Esophagus squamous epithelium (tissue), 5 donors: ENCODE measurements around the gene IZUMO1. TPM values are rescaled to one million over a fixed set of nuclear protein-coding genes. Genes with fewer than 3 reads are reported as not detected.
A peak's percentile ranks its signal among the peaks of the same experiment; 100 is the strongest.

Experiments used
- DNase-seq: peaks from one replicate; lab custom pipeline; 2025; lab: John Stamatoyannopoulos, UW
- H3K27ac ChIP-seq, 4 donors: fragments of 200-600 bp; sonication (generic); one replicate each; pipeline ENCODE4 v1.5.1; 2016 to 2019; ENCODE audit warnings: mild to moderate bottlenecking in 1 of 4
- H3K27me3 ChIP-seq, 4 donors: fragments of 200-600 bp; sonication (generic); 1 replicate in 3 of 4; 2 replicates in 1 of 4; pipeline versions ENCODE4 v1.5.1 to v1.6.0; 2017 to 2021; ENCODE audit warnings: antibody characterized with exemption in 1 of 4
- H3K36me3 ChIP-seq, 3 donors: fragments of 200-600 bp; sonication (generic); one replicate each; pipeline ENCODE4 v1.5.1; 2016 to 2019
- H3K4me1 ChIP-seq, 3 donors: fragments of 200-600 bp; sonication (generic); one replicate each; pipeline ENCODE4 v1.5.1; 2017 to 2019
- H3K4me3 ChIP-seq, 4 donors: fragments of 200-600 bp; sonication (generic); 1 replicate in 3 of 4; 2 replicates in 1 of 4; pipeline ENCODE4 v1.5.1; 2016 to 2019; ENCODE audit warnings: mild to moderate bottlenecking in 2 of 4, moderate library complexity in 1 of 4
- H3K9me3 ChIP-seq, 3 donors: fragments of 200-600 bp; sonication (generic); one replicate each; pipeline ENCODE4 v1.5.1; 2016 to 2019
- POLR2A ChIP-seq, 4 donors: fragments of 450-650 bp; IDR thresholded peaks; one replicate each; pipeline ENCODE4 v1.6.1; 2017; ENCODE audit warnings: antibody characterized with exemption in 4 of 4, mild to moderate bottlenecking in 4 of 4, moderate library complexity in 3 of 4
- WGBS, 2 donors: methylation state at CpG; one replicate each; pipeline ENCODE4 v1.1.5; 2018; 5-methylcytosine and 5-hydroxymethylcytosine counted together
- intact Hi-C: fragments of 100-400 bp; cut with DNase I; formaldehyde crosslinking; loops from one replicate; pipeline ENCODE4 v1.15.0; 2022
- total RNA-seq, 4 donors: library from RNA; depleted of rRNA; stranded (reverse); fragments of >200 nt; gene quantifications; one replicate each; pipeline ENCODE4 v1.1.0, GENCODE V29; 2016
- TF ChIP-seq, protein P1 (sequence below), 6 experiments: fragments of 450-650 bp in 4 of 6; fragments of 200-600 bp in 2 of 6; sonication (generic) in 2 of 6; IDR thresholded peaks; one replicate each; pipeline ENCODE4 v1.5.1; 2016 to 2019; ENCODE audit warnings: antibody characterized with exemption in 6 of 6, mild to moderate bottlenecking in 4 of 6, moderate library complexity in 4 of 6
- donor health status: DM: yes; HTN: yes; CAD: no.

IZUMO1 gene
- total RNA-seq, 4 donors from 2014 or later = 2.3 to 56.0 (median 5.0) TPM; not detected in 1

DNA sequence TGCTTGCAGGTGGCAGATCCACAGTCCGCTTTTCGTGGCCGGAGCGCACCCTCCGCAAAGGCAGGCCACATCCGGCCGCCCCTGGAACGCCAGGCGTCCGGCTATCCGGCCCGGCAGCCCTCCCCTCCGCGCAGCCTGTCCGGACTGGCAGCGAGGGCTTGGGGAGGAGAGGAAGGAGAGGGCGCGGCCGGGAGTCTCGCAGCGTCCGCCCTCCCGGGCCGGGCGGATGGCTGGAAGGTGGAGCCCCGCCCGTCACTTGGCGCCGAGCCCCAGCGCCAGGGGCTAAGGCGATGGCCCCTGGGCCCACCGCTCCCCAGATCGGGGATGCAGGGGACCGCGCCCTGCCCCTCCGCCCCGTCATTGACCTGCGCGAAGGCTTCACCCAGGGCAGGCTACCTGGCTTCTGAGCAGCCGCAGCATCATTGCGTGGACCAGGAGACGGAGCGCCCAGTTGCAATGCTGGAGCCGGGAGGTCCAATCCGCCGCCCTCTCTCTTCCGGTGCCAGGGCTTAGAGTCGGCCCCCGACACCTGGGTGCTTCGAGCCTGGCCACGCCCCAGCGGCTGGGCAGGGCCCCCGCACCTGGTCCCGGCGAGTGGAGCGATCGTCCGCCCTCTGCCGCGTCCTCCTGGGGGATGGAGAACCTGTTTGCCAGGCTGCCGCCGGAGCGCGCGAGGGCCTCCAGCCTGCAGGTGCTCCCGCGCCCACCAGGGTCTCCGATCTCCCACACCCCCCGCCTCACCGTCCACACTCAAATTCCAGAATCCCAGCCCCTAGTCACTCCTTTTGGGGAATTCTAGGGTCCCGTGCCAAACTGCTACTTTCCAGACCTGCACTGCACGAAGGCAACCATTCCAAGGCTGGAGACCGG is 6.0 kb upstream of the IZUMO1 start, which contains the start of gene FUT1:
FUT1 (minus strand) TSS at position 146 of the 870 bp plus-strand sequence. CDS start 1,360 bp downstream, outside the sequence.
- H3K9me3 ChIP-seq = no peaks in the 10 kb centered on the region
- H3K4me3 ChIP-seq = peak within 1 kb of the TSS; percentile 42 to 74 (median 60)
- intact Hi-C loops = no loop called here
- peak in 3 of 4 donors; percentile 22 to 67 (median 54) for TF ChIP-seq POLR2A (IDR thresholded peaks at IDR 0.05)
- TF ChIP-seq, protein P1, sequence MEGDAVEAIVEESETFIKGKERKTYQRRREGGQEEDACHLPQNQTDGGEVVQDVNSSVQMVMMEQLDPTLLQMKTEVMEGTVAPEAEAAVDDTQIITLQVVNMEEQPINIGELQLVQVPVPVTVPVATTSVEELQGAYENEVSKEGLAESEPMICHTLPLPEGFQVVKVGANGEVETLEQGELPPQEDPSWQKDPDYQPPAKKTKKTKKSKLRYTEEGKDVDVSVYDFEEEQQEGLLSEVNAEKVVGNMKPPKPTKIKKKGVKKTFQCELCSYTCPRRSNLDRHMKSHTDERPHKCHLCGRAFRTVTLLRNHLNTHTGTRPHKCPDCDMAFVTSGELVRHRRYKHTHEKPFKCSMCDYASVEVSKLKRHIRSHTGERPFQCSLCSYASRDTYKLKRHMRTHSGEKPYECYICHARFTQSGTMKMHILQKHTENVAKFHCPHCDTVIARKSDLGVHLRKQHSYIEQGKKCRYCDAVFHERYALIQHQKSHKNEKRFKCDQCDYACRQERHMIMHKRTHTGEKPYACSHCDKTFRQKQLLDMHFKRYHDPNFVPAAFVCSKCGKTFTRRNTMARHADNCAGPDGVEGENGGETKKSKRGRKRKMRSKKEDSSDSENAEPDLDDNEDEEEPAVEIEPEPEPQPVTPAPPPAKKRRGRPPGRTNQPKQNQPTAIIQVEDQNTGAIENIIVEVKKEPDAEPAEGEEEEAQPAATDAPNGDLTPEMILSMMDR (IDR thresholded peaks at IDR 0.05) = peak in 3 of 6 experiments; percentile 21 to 58 (median 26)
- peaks cover 12 to 29% (median 19%) of the 10 kb centered on the region in 3 donors for H3K4me1 ChIP-seq
- peaks cover 0 to 44% (median 0%) of the 10 kb centered on the region in 4 donors for H3K27me3 ChIP-seq
- peak within 1 kb of the TSS; percentile 63 to 86 (median 77) for H3K27ac ChIP-seq
- DNase-seq = no peak
- H3K36me3 ChIP-seq = peaks cover 0 to 31% (median 0%) of the 10 kb centered on the region in 3 donors
- WGBS, 2 donors = 9 to 20% methylated on average over 2 to 12 of the region's 73 CpGs

DNA sequence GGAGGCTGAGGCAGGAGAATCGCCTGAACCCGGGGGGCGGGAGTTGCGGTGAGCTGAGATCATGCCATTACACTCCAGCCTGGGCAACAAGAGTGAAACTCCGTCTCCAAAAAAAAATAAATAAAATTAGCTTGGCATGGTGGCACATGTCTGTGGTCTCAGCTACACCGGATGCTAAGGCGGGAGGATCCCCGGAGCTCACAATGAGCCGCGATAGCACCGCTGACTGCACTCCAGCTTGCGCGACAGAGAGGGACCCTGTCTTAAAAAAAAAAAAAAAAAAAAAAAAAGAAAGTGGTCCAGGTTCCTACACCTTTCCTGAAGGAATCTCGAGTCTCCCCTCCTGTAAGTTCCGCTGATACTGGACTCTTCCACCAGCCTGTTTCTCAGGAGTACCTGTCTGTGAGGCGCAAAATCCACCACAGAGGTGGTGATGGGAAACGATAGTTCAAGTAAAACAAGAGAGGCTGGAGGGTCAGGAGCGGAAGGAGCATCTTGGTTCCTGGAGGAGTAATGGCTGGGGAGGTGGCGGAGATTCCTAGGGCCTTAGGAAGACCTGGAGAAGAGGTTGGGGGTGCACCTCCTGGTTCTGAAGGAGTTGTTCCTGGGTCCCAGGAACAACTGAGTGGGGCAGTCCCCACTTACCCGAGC is 5.3 kb upstream of the IZUMO1 start:
- intact Hi-C loops = no loop called here
- Histone ChIP-seq H3K27ac (peak overlapping the region; percentile 63 to 86 (median 77)), H3K36me3 (peaks cover 0 to 38% (median 0%) of the 10 kb centered on the region in 3 donors), H3K27me3 (peaks cover 0 to 44% (median 0%) of the 10 kb centered on the region in 4 donors), H3K4me1 (peaks cover 12 to 34% (median 19%) of the 10 kb centered on the region in 3 donors), H3K9me3 (no peaks in the 10 kb centered on the region), H3K4me3 (peak overlapping the region; percentile 42 to 74 (median 60))
- TF ChIP-seq, protein P1 (IDR thresholded peaks at IDR 0.05) = no peak
- no peak for TF ChIP-seq POLR2A (IDR thresholded peaks at IDR 0.05)
- no peak for DNase-seq
- 18 to 20% methylated on average over 17 to 18 of the region's 20 CpGs for WGBS, 2 donors

DNA sequence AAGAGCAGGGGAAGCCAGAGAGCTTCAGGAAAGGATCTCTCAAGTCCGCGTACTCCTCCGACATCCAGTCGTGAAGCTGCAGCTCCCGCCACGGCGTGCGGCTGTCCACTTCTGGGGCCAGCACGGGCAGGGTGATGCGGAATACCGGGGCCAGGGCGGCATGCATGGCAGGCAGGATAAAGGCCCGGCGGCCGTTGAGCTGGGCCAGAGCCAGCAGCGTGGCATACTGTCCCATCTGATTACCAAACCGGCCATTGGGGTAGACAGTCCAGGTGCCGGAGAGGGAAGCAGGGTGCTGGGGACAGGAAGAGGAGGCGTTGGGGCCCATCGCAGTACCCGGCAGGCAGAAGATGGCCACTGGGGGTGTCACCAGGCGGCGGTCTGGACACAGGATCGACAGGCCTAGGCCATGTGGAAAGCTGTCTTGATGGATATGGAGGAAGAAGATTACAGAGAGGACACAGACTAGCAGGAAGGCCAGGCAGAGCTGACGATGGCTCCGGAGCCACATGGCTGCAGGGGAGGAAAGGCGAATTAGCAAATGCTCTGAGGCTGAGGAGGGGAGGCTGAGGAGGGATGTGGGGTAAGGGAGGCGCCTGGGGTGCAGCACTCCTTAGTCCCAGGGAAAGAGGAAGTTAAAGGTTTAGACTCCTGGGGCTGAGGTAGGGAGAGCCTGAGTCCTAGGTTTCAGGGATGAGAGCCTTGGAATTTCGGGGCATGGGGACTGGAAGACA is 4.2 kb upstream of the IZUMO1 start:
- peak overlapping the region in 2 of 4 donors; percentile 63 to 74 for H3K4me3 ChIP-seq

DNA sequence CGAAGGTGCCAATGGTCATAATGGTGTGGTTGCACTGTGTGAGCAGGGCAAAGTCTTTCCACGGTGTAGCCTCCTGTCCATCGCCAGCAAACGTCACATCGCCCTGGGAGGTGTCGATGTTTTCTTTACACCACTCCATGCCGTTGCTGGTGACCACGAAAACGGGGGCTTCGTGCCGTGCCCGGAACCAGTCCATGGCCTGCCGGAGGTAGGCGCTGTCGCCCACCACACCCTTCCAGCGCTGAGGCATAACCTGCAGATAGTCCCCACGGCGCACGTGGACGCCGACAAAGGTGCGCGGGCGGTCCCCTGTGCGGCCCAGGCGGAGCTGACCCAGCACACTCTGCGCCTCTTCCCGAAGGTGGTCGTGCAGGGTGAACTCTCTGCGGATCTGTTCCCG is 3.6 kb upstream of the IZUMO1 start:
- H3K27ac ChIP-seq = no peak overlapping the region
- H3K9me3 ChIP-seq = no peaks in the 10 kb centered on the region
- no peak overlapping the region for H3K4me3 ChIP-seq
- H3K36me3 ChIP-seq = peaks cover 0 to 45% (median 0%) of the 10 kb centered on the region in 3 donors
- peaks cover 0 to 48% (median 0%) of the 10 kb centered on the region in 4 donors for H3K27me3 ChIP-seq
- 80 to 98% methylated on average over 1 to 5 of the region's 31 CpGs for WGBS, 2 donors
- peaks cover 12 to 43% (median 19%) of the 10 kb centered on the region in 3 donors for H3K4me1 ChIP-seq
- no peak for DNase-seq
- intact Hi-C loops = no loop called here
- TF ChIP-seq, protein P1 (IDR thresholded peaks at IDR 0.05) = no peak
- TF ChIP-seq POLR2A (IDR thresholded peaks at IDR 0.05) = no peak

More for the DNA sequence above, 4.2 kb upstream of the IZUMO1 start:
- TF ChIP-seq, protein P1 (IDR thresholded peaks at IDR 0.05) = no peak
- no peak for TF ChIP-seq POLR2A (IDR thresholded peaks at IDR 0.05)
- peak overlapping the region in 1 of 4 donors; percentile 86 for H3K27ac ChIP-seq
- peaks cover 12 to 43% (median 19%) of the 10 kb centered on the region in 3 donors for H3K4me1 ChIP-seq
- 83 to 86% methylated on average over 14 to 16 of the region's 29 CpGs for WGBS, 2 donors
- intact Hi-C loops = no loop called here
- no peak for DNase-seq
- peaks cover 0 to 46% (median 0%) of the 10 kb centered on the region in 4 donors for H3K27me3 ChIP-seq
- H3K9me3 ChIP-seq = no peaks in the 10 kb centered on the region
- peaks cover 0 to 45% (median 0%) of the 10 kb centered on the region in 3 donors for H3K36me3 ChIP-seq
